ENCODE results near the gene IGF2. TPM values are rescaled to one million over a fixed set of nuclear protein-coding genes. Genes with fewer than 3 reads are reported as not detected.

Gene IGF2
- total RNA-seq, 4 donors from 2014 or later: 9.9 to 26.6 (median 18.1) TPM

- DNase-seq: no peak
- H3K27ac ChIP-seq: no peak overlapping the region
- no peaks in the 10 kb centered on the region for H3K9me3 ChIP-seq
- H3K36me3 ChIP-seq: no peaks in the 10 kb centered on the region
- H3K27me3 ChIP-seq: no peaks in the 10 kb centered on the region
- TF ChIP-seq CTCF (IDR thresholded peaks at IDR 0.05) (no peak), POLR2A (IDR thresholded peaks at IDR 0.05) (no peak)
- intact Hi-C loops (cut with DNase I): no loop called here
- peaks cover 4 to 19% of the 10 kb centered on the region in 2 donors for H3K4me1 ChIP-seq
- H3K4me3 ChIP-seq (replicated peaks in 1 of 3): no peak overlapping the region
- 94 to 95% methylated on average over 10 to 25 of the region's 25 CpGs for WGBS, 2 donors
Observed at GRCh38 chr11:2103668-2104523, 35.3 kb downstream of the IGF2 start.

GRCh38 chr11:2102883-2103213 is 36.3 kb downstream of the IGF2 start:
- Histone ChIP-seq H3K36me3 (no peaks in the 10 kb centered on the region), H3K27me3 (no peaks in the 10 kb centered on the region), H3K4me1 (peaks cover 4 to 21% of the 10 kb centered on the region in 2 donors), H3K9me3 (no peaks in the 10 kb centered on the region), H3K4me3 (replicated peaks in 1 of 3) (no peak overlapping the region), H3K27ac (no peak overlapping the region)
- no peak for TF ChIP-seq CTCF (IDR thresholded peaks at IDR 0.05)
- no peak for TF ChIP-seq POLR2A (IDR thresholded peaks at IDR 0.05)
- DNase-seq: no peak
- 72 to 76% methylated on average over 2 of the region's 2 CpGs for WGBS, 2 donors
- intact Hi-C loops (cut with DNase I): no loop called here

GRCh38 chr11:2102132-2102882 is 36.9 kb downstream of the IGF2 start:
- no peaks in the 10 kb centered on the region for H3K27me3 ChIP-seq
- H3K9me3 ChIP-seq: no peaks in the 10 kb centered on the region
- intact Hi-C loops (cut with DNase I): no loop called here
- no peaks in the 10 kb centered on the region for H3K36me3 ChIP-seq
- H3K4me3 ChIP-seq (replicated peaks in 1 of 3): no peak overlapping the region
- whole genome bisulfite sequencing, 2 donors: 78 to 81% methylated on average over 8 of the region's 8 CpGs
- H3K4me1 ChIP-seq: peaks cover 4 to 25% of the 10 kb centered on the region in 2 donors
- DNase-seq: no peak
- TF ChIP-seq POLR2A (IDR thresholded peaks at IDR 0.05) (no peak), CTCF (IDR thresholded peaks at IDR 0.05) (no peak)
- H3K27ac ChIP-seq: no peak overlapping the region

- no peak for TF ChIP-seq CTCF (IDR thresholded peaks at IDR 0.05)
- TF ChIP-seq POLR2A (IDR thresholded peaks at IDR 0.05): no peak
- Histone ChIP-seq H3K36me3 (no peaks in the 10 kb centered on the region), H3K27me3 (no peaks in the 10 kb centered on the region), H3K4me1 (peaks cover 4 to 32% of the 10 kb centered on the region in 2 donors), H3K4me3 (replicated peaks in 1 of 3) (no peak overlapping the region), H3K9me3 (no peaks in the 10 kb centered on the region), H3K27ac (no peak overlapping the region)
- intact Hi-C loops (cut with DNase I): no loop called here
- no peak for DNase-seq
- WGBS, 2 donors: 88 to 91% methylated on average over 6 to 8 of the region's 10 CpGs
Observed at GRCh38 chr11:2101171-2101675, 38.0 kb downstream of the IGF2 start.

Measured in thyroid gland (tissue), 4 donors.